ENCODE data around the gene KLHL9. TPM values are rescaled to one million over a fixed set of nuclear protein-coding genes. Genes with fewer than 3 reads are reported as not detected.
A peak's percentile ranks its signal among the peaks of the same experiment; 100 is the strongest.

The KLHL9 gene
- total and polyA plus RNA-seq, 2 donors (not counting 1 experiment from before 2014, with no cell fraction given): 33.5 to 37.5 TPM

DNA sequence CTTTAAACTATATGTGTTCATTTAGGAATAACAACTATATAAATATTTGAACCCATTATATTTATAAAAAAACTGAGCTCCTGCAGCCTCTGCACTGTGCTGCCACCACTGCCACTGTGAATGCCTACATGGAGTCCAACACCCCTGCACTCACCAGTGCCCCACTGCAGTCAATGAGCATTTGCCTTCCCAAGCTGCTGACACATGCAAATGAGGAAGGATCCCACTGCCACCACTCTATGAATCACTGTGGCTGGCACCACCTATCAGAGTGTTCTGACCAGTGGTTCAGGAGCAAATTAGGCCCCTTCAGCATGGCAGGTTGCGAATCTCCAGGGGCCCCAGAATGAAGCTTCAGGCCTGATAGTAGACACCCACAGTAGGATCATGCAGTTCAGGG, 39.2 kb downstream of the KLHL9 start:
- Histone ChIP-seq H3K4me3 (replicated peaks in 1 of 4; ENCODE audit: control extremely low read depth in 1 of 4, insufficient read depth in 1 of 4, low read depth in 3 of 4, low read length in 4 of 4) (no peak overlapping the region), H3K4me1 (ENCODE audit: control insufficient read depth, extremely low read depth, insufficient read depth, low read length) (no peaks in the 10 kb centered on the region), H2AFZ (ENCODE audit: low read length) (no peak overlapping the region), H3K27me3 (ENCODE audit: control insufficient read depth, insufficient read depth, low read length) (peaks cover 3% of the 10 kb centered on the region), H3K27ac (ENCODE audit: insufficient read depth, low read length) (no peak overlapping the region), H3K9ac (ENCODE audit: insufficient read depth, low read length) (no peak overlapping the region), H4K20me1 (ENCODE audit: control insufficient read depth, extremely low read depth, insufficient read depth, low read length) (no peaks in the 10 kb centered on the region), H3K36me3 (ENCODE audit: control insufficient read depth, insufficient read depth, low read length) (no peaks in the 10 kb centered on the region), H3K4me2 (ENCODE audit: extremely low read depth, insufficient read depth, low read length) (no peak overlapping the region), H3K9me3 (ENCODE audit: control insufficient read depth, insufficient read depth, low read depth, low read length) (no peaks in the 10 kb centered on the region), H3K79me2 (ENCODE audit: control insufficient read depth, insufficient read depth, low read length) (no peaks in the 10 kb centered on the region)
- DNase-seq (ENCODE audit: low read depth in 2 of 2): no peak
- TF ChIP-seq EZH2 (IDR thresholded peaks at IDR 0.05; ENCODE audit: low read length, missing control alignments) (no peak), CTCF (conservative IDR thresholded peaks at IDR 0.05 in 1 of 2, IDR thresholded peaks at IDR 0.05 in 1 of 2; ENCODE audit: low read depth in 1 of 2, low read length in 2 of 2) (no peak)

- Histone ChIP-seq H3K4me2 (ENCODE audit: extremely low read depth, insufficient read depth, low read length) (no peak overlapping the region), H3K4me3 (replicated peaks in 1 of 4; ENCODE audit: control extremely low read depth in 1 of 4, insufficient read depth in 1 of 4, low read depth in 3 of 4, low read length in 4 of 4) (no peak overlapping the region), H3K27ac (ENCODE audit: insufficient read depth, low read length) (no peak overlapping the region), H3K9me3 (ENCODE audit: control insufficient read depth, insufficient read depth, low read depth, low read length) (no peaks in the 10 kb centered on the region), H4K20me1 (ENCODE audit: control insufficient read depth, extremely low read depth, insufficient read depth, low read length) (no peaks in the 10 kb centered on the region), H3K27me3 (ENCODE audit: control insufficient read depth, insufficient read depth, low read length) (no peaks in the 10 kb centered on the region), H3K36me3 (ENCODE audit: control insufficient read depth, insufficient read depth, low read length) (no peaks in the 10 kb centered on the region), H3K9ac (ENCODE audit: insufficient read depth, low read length) (no peak overlapping the region), H2AFZ (ENCODE audit: low read length) (no peak overlapping the region), H3K79me2 (ENCODE audit: control insufficient read depth, insufficient read depth, low read length) (no peaks in the 10 kb centered on the region), H3K4me1 (ENCODE audit: control insufficient read depth, extremely low read depth, insufficient read depth, low read length) (no peaks in the 10 kb centered on the region)
- no peak for TF ChIP-seq CTCF (conservative IDR thresholded peaks at IDR 0.05 in 1 of 2, IDR thresholded peaks at IDR 0.05 in 1 of 2; ENCODE audit: low read depth in 1 of 2, low read length in 2 of 2)
- TF ChIP-seq EZH2 (IDR thresholded peaks at IDR 0.05; ENCODE audit: low read length, missing control alignments): no peak
- no peak for DNase-seq (ENCODE audit: low read depth in 2 of 2)
Measured at GRCh38 chr9:21294904-21295538, 40.2 kb downstream of the KLHL9 start.

DNA sequence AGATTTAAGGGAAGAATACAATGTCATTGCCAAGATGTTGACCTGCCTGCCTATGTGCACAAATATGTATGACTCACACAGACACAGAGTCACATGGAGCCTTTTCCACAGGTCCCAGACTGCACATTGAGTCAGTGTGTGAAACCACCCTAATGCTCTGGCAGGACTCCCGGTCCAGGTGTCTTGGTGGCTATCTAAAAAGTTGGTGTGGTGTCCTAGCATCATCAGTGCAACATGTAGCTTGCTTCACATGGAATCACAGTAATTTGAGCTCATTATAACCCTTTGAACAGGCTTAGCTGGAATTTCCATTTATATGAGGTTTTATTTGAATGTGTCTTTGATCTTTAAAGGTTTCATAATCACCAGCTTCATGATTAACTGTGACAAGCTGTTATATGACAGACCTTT, 40.8 kb downstream of the KLHL9 start:
- no peak overlapping the region for H3K4me2 ChIP-seq (ENCODE audit: extremely low read depth, insufficient read depth, low read length)

More for the DNA sequence above, 40.8 kb downstream of the KLHL9 start:
- Histone ChIP-seq H3K4me1 (ENCODE audit: control insufficient read depth, extremely low read depth, insufficient read depth, low read length) (no peaks in the 10 kb centered on the region), H3K9me3 (ENCODE audit: control insufficient read depth, insufficient read depth, low read depth, low read length) (no peaks in the 10 kb centered on the region), H4K20me1 (ENCODE audit: control insufficient read depth, extremely low read depth, insufficient read depth, low read length) (no peaks in the 10 kb centered on the region), H3K36me3 (ENCODE audit: control insufficient read depth, insufficient read depth, low read length) (no peaks in the 10 kb centered on the region), H3K27me3 (ENCODE audit: control insufficient read depth, insufficient read depth, low read length) (no peaks in the 10 kb centered on the region), H3K4me3 (replicated peaks in 1 of 4; ENCODE audit: control extremely low read depth in 1 of 4, insufficient read depth in 1 of 4, low read depth in 3 of 4, low read length in 4 of 4) (no peak overlapping the region), H2AFZ (ENCODE audit: low read length) (no peak overlapping the region), H3K27ac (ENCODE audit: insufficient read depth, low read length) (no peak overlapping the region), H3K9ac (ENCODE audit: insufficient read depth, low read length) (no peak overlapping the region), H3K79me2 (ENCODE audit: control insufficient read depth, insufficient read depth, low read length) (no peaks in the 10 kb centered on the region)
- no peak for TF ChIP-seq CTCF (conservative IDR thresholded peaks at IDR 0.05 in 1 of 2, IDR thresholded peaks at IDR 0.05 in 1 of 2; ENCODE audit: low read depth in 1 of 2, low read length in 2 of 2)
- TF ChIP-seq EZH2 (IDR thresholded peaks at IDR 0.05; ENCODE audit: low read length, missing control alignments): no peak
- DNase-seq (ENCODE audit: low read depth in 2 of 2): peak; percentile 4 to 64
